Occipital lobe (tissue), 2 donors: Measurements from ENCODE around the gene PRSS33. TPM values are rescaled to one million over a fixed set of nuclear protein-coding genes. Genes with fewer than 3 reads are reported as not detected.

ENCODE experiments used
- DNase-seq: peaks from one replicate; lab custom pipeline; 2025; lab: John Stamatoyannopoulos, UW
- total RNA-seq: library from RNA; depleted of rRNA; stranded (reverse); fragments of >200 nt; gene quantifications from one replicate; pipeline ENCODE4 v1.2.3, GENCODE V29; 2014

PRSS33 gene
- total RNA-seq, result not detected

- no peak for DNase-seq
Measured at GRCh38 chr16:2787406-2787805, at the start of gene PRSS33. Gene PRSS33, minus strand, starts transcription at chr16:2787560. Its CDS starts 1,013 bp downstream, at chr16:2786547.

- no peak for DNase-seq
Measured at GRCh38 chr16:2836646-2837508, 49.5 kb upstream of the PRSS33 start.

GRCh38 chr16:2835638-2836493 lies 48.5 kb upstream of the PRSS33 start:
- no peak for DNase-seq

GRCh38 chr16:2834968-2835367 lies 47.6 kb upstream of the PRSS33 start:
- DNase-seq, result no peak

GRCh38 chr16:2833776-2834175 lies 46.4 kb upstream of the PRSS33 start:
- DNase-seq, result no peak

GRCh38 chr16:2831203-2831602 lies 43.8 kb upstream of the PRSS33 start:
- DNase-seq, result no peak

GRCh38 chr16:2830355-2830695 lies 43.0 kb upstream of the PRSS33 start:
- DNase-seq, result no peak

GRCh38 chr16:2829501-2830354 lies 42.4 kb upstream of the PRSS33 start, which contains the start of gene ZG16B:
Gene ZG16B, plus strand, starts transcription at chr16:2830303. Its CDS starts 139 bp downstream, at chr16:2830442.
- DNase-seq, result no peak

GRCh38 chr16:2828876-2829430 lies 41.6 kb upstream of the PRSS33 start:
- no peak for DNase-seq

- no peak for DNase-seq
Measured at GRCh38 chr16:2828521-2828840, 41.1 kb upstream of the PRSS33 start.

- DNase-seq, result no peak
Measured at GRCh38 chr16:2827831-2828520, 40.6 kb upstream of the PRSS33 start.

- no peak for DNase-seq
Measured at GRCh38 chr16:2827374-2827791, 40.0 kb upstream of the PRSS33 start.

- no peak for DNase-seq
Measured at GRCh38 chr16:2826591-2827373, 39.4 kb upstream of the PRSS33 start.

GRCh38 chr16:2825906-2826305 lies 38.5 kb upstream of the PRSS33 start:
- no peak for DNase-seq

GRCh38 chr16:2825049-2825742 lies 37.8 kb upstream of the PRSS33 start:
- DNase-seq, result no peak

GRCh38 chr16:2824626-2825025 lies 37.3 kb upstream of the PRSS33 start:
- DNase-seq, result no peak

- DNase-seq, result no peak
Measured at GRCh38 chr16:2822496-2822895, 35.1 kb upstream of the PRSS33 start.

GRCh38 chr16:2822158-2822495 lies 34.8 kb upstream of the PRSS33 start:
- DNase-seq, result no peak

GRCh38 chr16:2821487-2822157 lies 34.3 kb upstream of the PRSS33 start:
- no peak for DNase-seq
